Stimulated activated CD8-positive, alpha-beta memory T cell treated with anti-CD3 and anti-CD28 coated beads, Interleukin-15, amount 100 ng/mL, for 24 hours (primary cell): ENCODE results near the gene OR56A4.
"Not testable (repeated sequence)": the region's sequence is repeated elsewhere in the genome, so short reads cannot be mapped to it uniquely, and the experiment has no call there.

Source experiments
- DNase-seq: peaks from one replicate; pipeline ENCODE4 v3.0.0-alpha.2; 2020; ENCODE audit warnings: low read depth

OR56A4 gene

GRCh38 chr11:5960704-5961320 lies 45.9 kb downstream of the OR56A4 start:
- not testable (repeated sequence) for DNase-seq

DNA sequence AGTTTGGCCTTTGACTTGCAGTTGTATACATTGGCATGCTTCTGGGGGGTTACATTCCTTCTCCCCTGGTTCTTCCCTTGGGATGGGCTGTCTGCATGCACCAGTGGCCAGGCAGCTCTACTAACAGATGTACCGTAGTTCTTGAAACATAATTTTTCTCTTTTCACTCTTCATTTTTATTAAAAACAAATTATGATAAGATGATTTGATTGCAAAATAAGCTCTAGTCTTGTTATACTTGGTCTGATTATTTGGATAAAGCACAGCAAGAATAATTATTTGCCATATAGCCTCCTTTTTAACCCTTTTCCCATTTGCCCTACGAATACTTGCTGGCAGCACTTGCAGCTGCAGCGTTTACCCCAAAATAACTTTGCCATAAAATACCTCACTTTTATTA lies 51.2 kb downstream of the OR56A4 start:
- DNase-seq, result no peak
